ENCODE results near the gene EFNA4. TPM values are rescaled to one million over a fixed set of nuclear protein-coding genes. Genes with fewer than 3 reads are reported as not detected.

EFNA4 gene
- total and polyA plus RNA-seq, 2 of the 8 experiments (the other 6 are each of a cell fraction or from before 2014, with no cell fraction given) = 21.9 to 23.9 TPM

GRCh38 chr1:155081472-155082300 lies 18.1 kb downstream of the EFNA4 start:
- Histone ChIP-seq H2AK5ac (ENCODE audit: low read depth, low read length) (0 out of 2 replicates have a peak overlapping the region, but pooled peaks have one; percentile 32), H3K9me3 (ENCODE audit: insufficient read depth in 2 of 2, low read depth in 1 of 2, low read length in 1 of 2) (no peaks in the 10 kb centered on the region), H4K20me1 (replicated peaks in 1 of 2; ENCODE audit: control insufficient read depth in 1 of 2, insufficient read depth in 2 of 2, low read length in 2 of 2) (peaks cover 0 to 16% of the 10 kb centered on the region in 2 experiments), H3K4me1 (replicated peaks in 1 of 4; ENCODE audit: control insufficient read depth in 3 of 4, insufficient read depth in 4 of 4, low read length in 3 of 4) (peaks cover 0 to 51% (median 27%) of the 10 kb centered on the region in 4 experiments; a peak in 6 of 7 replicates), H4K8ac (ENCODE audit: extremely low read depth, insufficient read depth, low read length) (no peak overlapping the region), H3K4me2 (ENCODE audit: insufficient read depth in 1 of 2, low read depth in 2 of 2, low read length in 2 of 2) (peak overlapping the region; percentile 93 to 95), H4K5ac (ENCODE audit: insufficient read length, low read depth, low read length) (no peak overlapping the region), H3K27ac (ENCODE audit: low read depth, low read length) (no peak overlapping the region), H4K91ac (replicated peaks; ENCODE audit: insufficient read length, low read length) (no peak overlapping the region), H2BK15ac (ENCODE audit: low read length) (no peak overlapping the region; the same call in 1 of the 2 replicates), H3K23ac (ENCODE audit: insufficient read length) (no peak overlapping the region), H3K79me2 (ENCODE audit: control insufficient read depth in 1 of 2, insufficient read depth in 2 of 2, low read length in 2 of 2) (no peaks in the 10 kb centered on the region), H3K9ac (replicated peaks in 1 of 4; ENCODE audit: extremely low read depth in 1 of 4, low read depth in 3 of 4, low read length in 3 of 4) (peak overlapping the region in 1 of 4 experiments; percentile 7; a peak in 1 of 7 replicates), H3K4ac (replicated peaks; ENCODE audit: insufficient read length, low read depth, low read length) (no peak overlapping the region), H3K18ac (ENCODE audit: extremely low read depth, low read length) (no peak overlapping the region; the same call in 1 of the 2 replicates), H2BK120ac (replicated peaks; ENCODE audit: low read depth, low read length) (no peak overlapping the region), H2BK5ac (ENCODE audit: low read depth, low read length) (no peak overlapping the region), H3K14ac (ENCODE audit: insufficient read length) (no peak overlapping the region), H2AFZ (ENCODE audit: low read length) (no peak overlapping the region), H3K56ac (replicated peaks; ENCODE audit: insufficient read length, low read depth, low read length) (no peak overlapping the region), H3K23me2 (ENCODE audit: low read depth, low read length) (peaks cover 21% of the 10 kb centered on the region; the same call in 1 of the 2 replicates), H2BK12ac (ENCODE audit: low read depth, low read length) (0 out of 2 replicates have a peak overlapping the region, but pooled peaks have one; percentile 19), H3K27me3 (replicated peaks in 1 of 4; ENCODE audit: control insufficient read depth in 3 of 4, extremely low read depth in 1 of 4, insufficient read depth in 3 of 4, low read length in 3 of 4) (peaks cover 49 to 67% (median 64%) of the 10 kb centered on the region in 4 experiments), H3K79me1 (ENCODE audit: low read depth, low read length) (no peaks in the 10 kb centered on the region), H3K36me3 (ENCODE audit: control insufficient read depth in 2 of 4, insufficient read depth in 4 of 4, low read length in 3 of 4) (no peaks in the 10 kb centered on the region), H2BK20ac (ENCODE audit: low read length) (0 out of 2 replicates have a peak overlapping the region, but pooled peaks have one; percentile 48), H3K4me3 (ENCODE audit: extremely low read depth in 1 of 4, insufficient read depth in 2 of 4, low read depth in 3 of 4, low read length in 4 of 4) (peak overlapping the region; percentile 57 to 77 (median 64))
- ChIA-PET CTCF (ENCODE audit: partially characterized antibody) (interaction anchor here (0.8 to 33.9 kb wide), 10 partner anchors 10 to 93 kb away, joined by 3 to 907 read pairs (median 14); partner anchors contain the start of genes ADAM15, EFNA4 and KRTCAP2), POLR2A (ENCODE audit: partially characterized antibody) (interaction anchor here (0.7 to 2.6 kb wide), 14 partner anchors 11 to 212 kb away, joined by 3 to 21 read pairs (median 4); partner anchors contain the start of genes EFNA4, KCNN3, KRTCAP2 and PBXIP1)
- WGBS, 2 experiments (ENCODE audit: extremely low coverage in 1 of 2, insufficient coverage in 1 of 2, insufficient read length in 1 of 2, insufficient replicate concordance in 2 of 2, low coverage in 1 of 2, low lambda C conversion rate in 2 of 2, missing lambda C conversion rate in 1 of 2) = 6% methylated on average over 45 of the region's 68 CpGs; no CpG with 5 or more reads in 1 of the 2 experiments
- FAIRE-seq (no peak), DNase-seq (ENCODE audit: low read depth in 1 of 2, low spot score in 2 of 2) (peak in 1 of 2 experiments; percentile 71)
- TF ChIP-seq TAF1 (IDR thresholded peaks at IDR 0.05; ENCODE audit: low read depth, low read length) = no peak
- TF ChIP-seq GTF2F1 (IDR thresholded peaks at IDR 0.05; ENCODE audit: borderline replicate concordance, low read depth, low read length) = no peak
- TF ChIP-seq SUZ12 (IDR thresholded peaks at IDR 0.05; ENCODE audit: low read length) = peak; percentile 77
- TF ChIP-seq USF2 (IDR thresholded peaks at IDR 0.05; ENCODE audit: low read length) = no peak
- TF ChIP-seq RNF2 (IDR thresholded peaks at IDR 0.05; ENCODE audit: borderline replicate concordance, low read depth, low read length, missing control alignments, poor library complexity, severe bottlenecking) = peak; percentile 77
- TF ChIP-seq SIX5 (IDR thresholded peaks at IDR 0.05; ENCODE audit: low read depth, low read length) = no peak
- no peak for TF ChIP-seq SP4 (IDR thresholded peaks at IDR 0.05; ENCODE audit: low read length)
- peak; percentile 56; the same call in 1 of the 2 replicates for TF ChIP-seq E2F6 (IDR thresholded peaks at IDR 0.05)
- TF ChIP-seq CREB1 (IDR thresholded peaks at IDR 0.05) = no peak

Data from H1 (cell line).